Nephron progenitor cell (in vitro differentiated cells): Measurements from ENCODE around the gene SOCS7.
A peak's percentile ranks its signal among the peaks of the same experiment; 100 is the strongest.

Experiments used
- DNase-seq: peaks from one replicate; pipeline ENCODE4 v3.0.0; 2021
- H3K27ac Mint-ChIP-seq: 2 replicates; pipeline ENCODE4 v1.8.0; 2021; ENCODE audit warnings: mild to moderate bottlenecking, moderate library complexity, mixed read lengths
- H3K27me3 Mint-ChIP-seq: 2 replicates; pipeline ENCODE4 v1.8.0; 2021; ENCODE audit warnings: mild to moderate bottlenecking, low read depth, mixed read lengths; ENCODE audit not compliant: poor library complexity
- H3K36me3 Mint-ChIP-seq: 2 replicates; pipeline ENCODE4 v1.8.0; 2021; ENCODE audit warnings: low read depth, mixed read lengths
- H3K4me1 Mint-ChIP-seq: 2 replicates; pipeline ENCODE4 v1.8.0; 2021; ENCODE audit warnings: mixed read lengths
- H3K4me3 Mint-ChIP-seq: 2 replicates; pipeline ENCODE4 v1.8.0; 2021; ENCODE audit warnings: mild to moderate bottlenecking, moderate library complexity, mixed read lengths
- H3K9me3 Mint-ChIP-seq: 2 replicates; pipeline ENCODE4 v1.8.0; 2021; ENCODE audit warnings: mild to moderate bottlenecking, moderate library complexity, mixed read lengths
- TF ChIP-seq, protein P1 (sequence below): fragments of 200-600 bp; sonication (generic); IDR thresholded peaks from 2 replicates; pipeline ENCODE4 v1.5.0; 2021; ENCODE audit warnings: antibody characterized with exemption

Gene SOCS7

DNA sequence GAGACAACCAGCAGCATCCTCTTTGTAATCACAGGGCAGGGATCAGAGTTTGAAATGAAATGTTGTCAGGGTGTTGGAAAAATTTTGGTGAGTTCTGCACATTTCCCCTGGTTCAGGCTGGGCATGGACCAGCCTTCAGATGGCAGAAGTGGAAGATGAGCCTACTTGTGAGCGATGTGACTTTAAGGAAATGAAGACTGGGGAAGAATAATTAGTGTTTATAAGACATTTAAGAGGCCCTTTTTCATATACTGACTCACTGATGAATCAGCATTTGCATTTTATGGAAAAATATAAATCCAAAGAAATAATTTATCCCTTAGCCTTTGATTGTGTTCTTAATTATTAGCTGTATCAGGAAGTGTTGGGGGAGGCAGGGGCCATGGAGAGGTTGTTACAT is 28.7 kb upstream of the SOCS7 start:
- Mint-ChIP-seq H3K36me3 (peaks cover 34% of the 10 kb centered on the region), H3K4me1 (peaks cover 33% of the 10 kb centered on the region), H3K27ac (no peak overlapping the region), H3K27me3 (peaks cover 3% of the 10 kb centered on the region), H3K4me3 (no peak overlapping the region), H3K9me3 (no peaks in the 10 kb centered on the region)
- no peak for DNase-seq
- TF ChIP-seq, protein P1, sequence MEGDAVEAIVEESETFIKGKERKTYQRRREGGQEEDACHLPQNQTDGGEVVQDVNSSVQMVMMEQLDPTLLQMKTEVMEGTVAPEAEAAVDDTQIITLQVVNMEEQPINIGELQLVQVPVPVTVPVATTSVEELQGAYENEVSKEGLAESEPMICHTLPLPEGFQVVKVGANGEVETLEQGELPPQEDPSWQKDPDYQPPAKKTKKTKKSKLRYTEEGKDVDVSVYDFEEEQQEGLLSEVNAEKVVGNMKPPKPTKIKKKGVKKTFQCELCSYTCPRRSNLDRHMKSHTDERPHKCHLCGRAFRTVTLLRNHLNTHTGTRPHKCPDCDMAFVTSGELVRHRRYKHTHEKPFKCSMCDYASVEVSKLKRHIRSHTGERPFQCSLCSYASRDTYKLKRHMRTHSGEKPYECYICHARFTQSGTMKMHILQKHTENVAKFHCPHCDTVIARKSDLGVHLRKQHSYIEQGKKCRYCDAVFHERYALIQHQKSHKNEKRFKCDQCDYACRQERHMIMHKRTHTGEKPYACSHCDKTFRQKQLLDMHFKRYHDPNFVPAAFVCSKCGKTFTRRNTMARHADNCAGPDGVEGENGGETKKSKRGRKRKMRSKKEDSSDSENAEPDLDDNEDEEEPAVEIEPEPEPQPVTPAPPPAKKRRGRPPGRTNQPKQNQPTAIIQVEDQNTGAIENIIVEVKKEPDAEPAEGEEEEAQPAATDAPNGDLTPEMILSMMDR = no peak

DNA sequence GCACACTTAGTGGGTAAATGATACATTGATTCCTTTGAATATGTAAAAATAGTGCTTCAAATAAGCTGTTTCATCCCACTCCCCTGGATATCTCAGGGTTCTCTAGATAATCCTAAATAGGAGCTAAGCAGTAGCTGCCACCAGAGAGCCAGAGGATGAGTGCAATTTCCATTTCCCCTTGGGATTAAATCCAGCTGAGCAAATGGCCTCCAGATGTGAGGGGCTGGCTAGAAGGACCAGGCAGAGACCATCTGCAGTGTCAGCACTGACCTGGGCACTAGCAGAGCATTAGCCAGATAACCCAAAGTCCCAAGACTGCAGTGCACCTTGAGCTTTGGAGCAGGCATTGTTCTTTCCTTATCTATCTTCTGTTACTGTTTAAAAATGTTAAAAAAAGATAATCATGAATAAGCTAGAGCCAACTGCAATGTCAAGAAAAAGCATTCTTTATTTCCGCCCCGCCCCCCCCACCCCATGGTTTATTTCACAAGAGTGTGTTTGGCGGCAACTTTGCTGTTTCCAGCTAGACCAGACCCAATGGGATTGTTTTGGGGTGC is 27.4 kb upstream of the SOCS7 start:
- no peaks in the 10 kb centered on the region for H3K9me3 Mint-ChIP-seq
- no peak for DNase-seq
- H3K27me3 Mint-ChIP-seq = peaks cover 8% of the 10 kb centered on the region
- TF ChIP-seq, protein P1 = no peak
- no peak overlapping the region for H3K4me3 Mint-ChIP-seq
- H3K36me3 Mint-ChIP-seq = peaks cover 27% of the 10 kb centered on the region
- no peak overlapping the region for H3K27ac Mint-ChIP-seq
- H3K4me1 Mint-ChIP-seq = peaks cover 42% of the 10 kb centered on the region

DNA sequence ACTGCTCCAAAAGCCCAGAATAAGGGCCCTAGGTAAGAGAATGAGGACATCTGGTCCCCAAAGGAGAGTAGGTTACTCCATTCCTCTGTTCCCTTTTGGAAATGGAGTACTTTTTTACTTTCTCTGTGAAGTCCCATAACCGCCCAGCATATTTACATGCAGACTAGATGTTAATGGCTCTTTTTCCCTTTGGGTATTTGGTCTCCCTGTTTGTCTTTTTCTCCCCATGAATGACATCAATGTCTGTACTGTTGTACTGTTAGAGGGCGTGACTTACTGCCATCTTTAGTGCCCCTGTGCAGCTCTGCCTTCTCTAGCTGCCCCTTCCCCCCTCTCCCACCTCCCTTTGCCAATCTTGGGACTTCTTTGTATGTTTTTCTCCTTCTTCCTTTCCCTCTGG is 26.9 kb upstream of the SOCS7 start:
- TF ChIP-seq, protein P1 = no peak
- Mint-ChIP-seq H3K4me3 (no peak overlapping the region), H3K9me3 (no peaks in the 10 kb centered on the region), H3K4me1 (peaks cover 48% of the 10 kb centered on the region), H3K27ac (peak overlapping the region; percentile 43), H3K36me3 (peaks cover 23% of the 10 kb centered on the region), H3K27me3 (peaks cover 8% of the 10 kb centered on the region)
- no peak for DNase-seq

DNA sequence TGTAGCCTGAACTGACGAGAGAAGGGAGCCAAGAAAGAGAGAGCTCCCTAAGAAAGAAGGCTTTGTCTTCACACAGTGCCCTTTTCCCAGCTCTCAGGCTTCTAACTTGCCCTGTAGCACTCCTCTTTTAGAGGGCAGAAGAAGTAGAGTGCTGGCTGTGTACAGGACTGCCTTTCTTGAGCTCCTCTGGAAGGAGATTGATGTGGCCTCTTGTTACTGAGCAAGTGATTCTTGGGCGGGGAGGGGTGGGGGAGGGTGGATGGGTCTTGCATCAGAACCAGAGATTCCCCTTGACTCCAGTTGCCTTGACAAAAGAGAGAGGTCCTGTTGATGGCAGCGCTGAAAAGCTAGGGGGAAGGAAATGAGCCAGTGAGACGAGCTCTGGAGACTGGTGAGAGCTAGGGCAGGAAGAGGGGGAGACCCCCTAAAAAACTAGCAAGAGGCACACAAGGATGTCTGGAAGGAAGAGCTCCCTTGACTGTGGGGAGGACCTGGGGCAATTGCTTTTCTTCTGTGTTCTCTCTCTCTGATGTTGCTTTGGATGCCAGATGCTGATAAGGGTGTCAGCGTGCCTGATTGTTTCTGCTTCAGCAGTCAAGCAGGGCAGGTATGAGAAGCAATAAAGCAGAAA is 26.3 kb upstream of the SOCS7 start:
- no peak for DNase-seq
- peak overlapping the region; percentile 95 for H3K27ac Mint-ChIP-seq

DNA sequence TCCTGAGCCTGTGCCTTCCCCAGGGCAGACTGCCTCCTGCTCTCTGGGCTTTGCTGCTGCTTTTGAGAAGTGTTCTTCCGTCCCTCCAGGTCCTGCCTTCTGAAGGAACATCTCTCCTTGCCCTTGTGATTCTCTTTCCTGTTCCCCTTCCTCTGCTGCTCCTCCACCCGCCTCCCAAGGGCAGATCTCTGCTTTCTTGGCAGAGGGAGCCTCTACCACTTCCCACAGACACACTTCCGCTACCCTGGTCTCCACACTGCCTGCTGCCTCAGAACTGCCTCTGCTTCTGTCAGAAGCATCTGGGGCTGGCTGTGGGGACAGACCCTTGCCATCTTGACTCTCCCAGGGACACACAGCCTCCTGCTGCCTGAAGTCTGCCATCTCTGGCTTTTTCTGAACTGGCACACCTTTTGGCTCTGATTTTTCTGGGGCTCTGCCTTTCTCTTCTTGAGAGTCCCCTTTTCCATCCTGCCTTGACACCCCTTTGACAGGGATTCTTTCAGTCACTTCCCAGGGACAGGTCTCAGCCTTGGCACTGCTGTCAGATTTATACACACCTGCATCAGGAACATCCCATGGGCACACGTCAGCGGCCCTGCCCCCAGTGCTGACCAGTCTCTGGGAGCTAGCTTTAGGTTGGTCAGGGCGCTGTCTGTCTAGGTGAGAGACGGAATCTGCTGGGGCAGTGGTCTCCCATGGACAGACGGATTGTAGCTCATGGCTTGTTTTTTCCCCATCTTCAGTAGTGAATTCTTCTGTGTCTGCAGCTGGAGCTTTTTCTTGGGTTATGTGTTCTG is 24.4 kb upstream of the SOCS7 start:
- TF ChIP-seq, protein P1 = no peak
- no peak overlapping the region for H3K27ac Mint-ChIP-seq
- H3K36me3 Mint-ChIP-seq = peaks cover 8% of the 10 kb centered on the region
- DNase-seq = no peak
- no peaks in the 10 kb centered on the region for H3K9me3 Mint-ChIP-seq
- peaks cover 13% of the 10 kb centered on the region for H3K27me3 Mint-ChIP-seq
- peaks cover 62% of the 10 kb centered on the region for H3K4me1 Mint-ChIP-seq
- no peak overlapping the region for H3K4me3 Mint-ChIP-seq

More for the DNA sequence above, 26.3 kb upstream of the SOCS7 start:
- Mint-ChIP-seq H3K4me3 (no peak overlapping the region), H3K4me1 (peaks cover 53% of the 10 kb centered on the region), H3K27me3 (peaks cover 8% of the 10 kb centered on the region), H3K36me3 (peaks cover 18% of the 10 kb centered on the region), H3K9me3 (no peaks in the 10 kb centered on the region)
- TF ChIP-seq, protein P1 = no peak
